ENCODE results near the gene CHRNA7. TPM values are rescaled to one million over a fixed set of nuclear protein-coding genes. Genes with fewer than 3 reads are reported as not detected.
"Not testable (repeated sequence)": the region's sequence is repeated elsewhere in the genome, so short reads cannot be mapped to it uniquely, and the experiment has no call there.

CHRNA7 gene
- total RNA-seq, 1 experiment from 2014 or later, result 0.63 TPM

- no peak for DNase-seq (ENCODE audit: low read depth)
These were observed 89.5 kb downstream of the CHRNA7 start for GRCh38 chr15:32119694-32120330.

- DNase-seq (ENCODE audit: low read depth), result no peak
These were observed 90.5 kb downstream of the CHRNA7 start for GRCh38 chr15:32120577-32121383.

DNA sequence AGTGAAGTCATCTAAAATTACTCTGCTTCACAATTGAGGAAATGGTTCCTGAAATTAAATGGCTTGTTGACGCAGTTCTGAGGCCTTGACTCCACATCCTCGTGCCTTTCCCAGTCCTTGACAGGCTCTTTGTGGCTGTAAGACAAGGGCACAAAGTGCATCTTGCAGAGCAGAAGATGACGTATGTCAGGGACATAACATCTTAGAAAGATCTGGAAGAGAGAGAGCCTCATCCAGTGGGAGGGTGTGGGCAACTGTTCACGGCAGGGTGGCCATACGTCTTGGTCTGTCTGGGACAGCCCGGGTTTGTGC, 91.0 kb downstream of the CHRNA7 start:
- no peak for DNase-seq (ENCODE audit: low read depth)

DNA sequence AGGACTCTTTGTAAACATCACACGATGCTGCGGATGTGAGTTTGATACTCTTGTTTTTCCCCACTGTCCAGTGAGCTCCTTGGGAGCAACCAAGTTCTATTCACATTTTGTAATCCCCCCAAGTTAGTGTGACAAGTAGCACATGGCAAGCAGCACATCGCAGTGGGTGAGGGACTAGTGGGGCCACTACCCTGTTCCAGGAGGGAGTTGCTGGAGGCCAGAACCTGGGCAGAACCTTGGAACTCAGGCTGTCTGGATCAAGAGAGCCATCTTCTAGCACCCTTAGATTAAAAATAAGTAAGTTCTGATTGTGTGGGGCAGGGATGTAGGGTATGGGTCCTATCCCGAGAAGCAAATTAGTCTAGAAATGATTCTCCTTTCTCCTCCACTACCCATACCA, 91.7 kb downstream of the CHRNA7 start:
- no peak for DNase-seq (ENCODE audit: low read depth)

- no peak for DNase-seq (ENCODE audit: low read depth)
These were observed 93.2 kb downstream of the CHRNA7 start for GRCh38 chr15:32123473-32123872.

GRCh38 chr15:32124726-32125125, 94.4 kb downstream of the CHRNA7 start:
- no peak for DNase-seq (ENCODE audit: low read depth)

DNA sequence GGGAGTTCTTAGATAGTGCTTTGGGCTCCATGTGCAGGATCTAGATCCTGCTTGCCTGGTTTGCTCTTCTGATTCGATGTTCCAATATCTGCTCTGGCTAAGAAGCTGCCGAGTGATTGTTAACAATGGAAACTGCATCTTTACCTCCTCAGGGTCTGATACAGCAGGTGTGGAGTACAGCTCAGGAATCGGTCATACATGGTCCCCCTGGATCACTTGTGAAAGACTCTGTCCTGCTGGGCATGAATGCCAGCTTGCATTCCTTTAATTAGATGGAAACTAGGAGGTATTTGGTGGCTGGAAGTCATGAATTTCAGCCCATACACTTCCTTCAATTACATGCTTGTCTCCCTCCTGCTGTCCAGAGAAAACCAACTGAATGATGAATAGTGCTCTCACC, 95.3 kb downstream of the CHRNA7 start:
- no peak for DNase-seq (ENCODE audit: low read depth)

DNA sequence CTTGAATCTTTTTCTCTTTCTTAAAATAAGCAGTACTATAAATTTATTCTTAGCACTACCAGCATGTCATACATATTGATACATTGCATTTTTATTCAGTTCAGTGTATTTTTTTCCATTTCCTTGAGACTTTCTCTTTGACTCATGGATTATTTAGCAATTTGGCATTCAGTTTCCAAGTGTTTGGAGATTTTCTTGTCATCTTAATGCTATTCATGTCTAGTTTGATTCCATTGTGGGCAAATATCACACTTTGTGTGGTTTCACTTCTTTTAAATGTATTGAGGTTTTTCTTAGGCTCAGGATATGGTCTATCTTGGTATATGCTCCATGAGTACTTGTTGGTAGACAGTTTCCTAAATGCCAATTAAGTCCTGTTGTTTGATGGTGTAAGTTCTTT, 99.5 kb downstream of the CHRNA7 start:
- DNase-seq (ENCODE audit: low read depth), result no peak

GRCh38 chr15:32130823-32131222, 100.5 kb downstream of the CHRNA7 start:
- DNase-seq (ENCODE audit: low read depth), result no peak

GRCh38 chr15:32131803-32132202, 101.5 kb downstream of the CHRNA7 start:
- no peak for DNase-seq (ENCODE audit: low read depth)

DNA sequence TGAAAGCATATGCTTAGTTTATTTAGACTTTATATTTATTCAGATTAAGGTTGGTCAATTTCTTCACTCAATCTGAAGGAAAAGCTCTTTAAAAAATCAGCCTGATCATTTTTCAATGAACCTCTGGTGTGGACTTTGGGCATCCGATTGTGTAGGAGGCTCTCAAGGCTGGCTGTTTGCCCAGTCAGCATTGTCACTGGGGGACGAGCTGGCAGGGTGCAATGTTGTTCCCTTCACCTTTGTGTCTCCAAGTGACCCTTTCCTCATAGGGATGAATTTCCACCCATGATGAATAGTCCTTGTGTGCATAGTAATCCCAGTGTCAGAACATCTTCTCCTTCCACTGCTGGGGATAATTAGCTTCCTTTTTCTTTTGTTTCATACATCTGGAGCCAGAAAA, 102.5 kb downstream of the CHRNA7 start:
- DNase-seq (ENCODE audit: low read depth), result no peak

DNA sequence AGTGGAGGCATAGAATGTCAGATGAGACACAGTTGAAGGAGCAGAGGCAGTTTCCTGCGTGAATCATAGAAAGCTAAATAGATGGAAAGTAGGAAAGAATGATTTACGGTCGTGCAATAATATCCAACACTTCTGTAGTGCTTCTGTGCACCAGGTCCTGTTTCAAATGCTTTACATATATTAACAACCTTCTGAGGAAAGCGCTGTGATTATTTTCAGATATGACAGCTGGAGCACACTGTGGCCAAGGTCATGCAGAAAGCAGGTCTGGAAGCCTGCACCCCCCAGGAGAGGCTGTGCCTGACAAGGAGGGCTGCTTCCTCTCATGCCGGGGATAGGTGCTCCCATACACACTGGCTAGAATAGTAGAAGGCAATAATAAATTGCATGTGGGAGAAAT, 104.5 kb downstream of the CHRNA7 start:
- DNase-seq (ENCODE audit: low read depth), result no peak

DNA sequence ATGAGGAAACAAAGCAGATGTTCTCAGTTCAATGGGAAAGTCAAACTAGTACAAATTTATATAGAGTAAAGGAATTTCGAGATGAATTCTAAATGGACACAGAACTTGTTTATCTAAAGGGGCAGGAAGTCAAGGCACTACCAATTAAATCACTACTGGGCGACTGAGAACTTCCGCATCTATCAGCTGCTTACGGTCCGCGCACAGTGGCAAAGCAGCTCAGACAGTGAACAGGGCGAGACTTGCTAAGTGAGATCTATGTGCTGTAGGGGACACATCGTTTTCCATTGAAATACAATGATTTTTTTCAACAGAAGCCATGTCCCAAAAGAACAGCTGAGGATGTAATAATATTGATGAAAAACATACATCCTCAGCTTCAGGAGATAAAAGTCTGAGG, 105.0 kb downstream of the CHRNA7 start:
- DNase-seq (ENCODE audit: low read depth), result no peak

GRCh38 chr15:32145512-32145911, 115.2 kb downstream of the CHRNA7 start:
- DNase-seq (ENCODE audit: low read depth), result not testable (repeated sequence)

GRCh38 chr15:32148833-32149555, 118.7 kb downstream of the CHRNA7 start:
- no peak for DNase-seq (ENCODE audit: low read depth)

DNA sequence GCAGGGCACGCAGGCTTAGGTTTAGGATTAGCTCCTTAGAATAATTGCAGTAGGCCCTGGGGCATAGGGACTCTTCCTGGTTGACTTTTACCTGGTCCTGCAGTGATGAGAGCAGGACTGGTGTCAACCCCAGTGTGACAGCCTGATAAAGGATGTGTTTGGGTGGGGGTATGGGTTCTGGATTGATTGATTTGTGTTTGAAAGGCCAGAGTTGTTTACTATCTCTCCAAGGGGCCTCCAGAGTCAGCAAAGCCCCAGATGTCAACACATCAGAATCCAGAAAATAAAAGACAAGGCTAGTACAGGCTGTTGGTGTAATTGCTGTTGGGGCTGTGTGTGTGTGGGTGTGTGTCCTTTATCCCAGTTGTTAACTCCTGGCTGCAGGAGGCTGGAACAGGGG, 122.3 kb downstream of the CHRNA7 start:
- DNase-seq (ENCODE audit: low read depth), result no peak

DNA sequence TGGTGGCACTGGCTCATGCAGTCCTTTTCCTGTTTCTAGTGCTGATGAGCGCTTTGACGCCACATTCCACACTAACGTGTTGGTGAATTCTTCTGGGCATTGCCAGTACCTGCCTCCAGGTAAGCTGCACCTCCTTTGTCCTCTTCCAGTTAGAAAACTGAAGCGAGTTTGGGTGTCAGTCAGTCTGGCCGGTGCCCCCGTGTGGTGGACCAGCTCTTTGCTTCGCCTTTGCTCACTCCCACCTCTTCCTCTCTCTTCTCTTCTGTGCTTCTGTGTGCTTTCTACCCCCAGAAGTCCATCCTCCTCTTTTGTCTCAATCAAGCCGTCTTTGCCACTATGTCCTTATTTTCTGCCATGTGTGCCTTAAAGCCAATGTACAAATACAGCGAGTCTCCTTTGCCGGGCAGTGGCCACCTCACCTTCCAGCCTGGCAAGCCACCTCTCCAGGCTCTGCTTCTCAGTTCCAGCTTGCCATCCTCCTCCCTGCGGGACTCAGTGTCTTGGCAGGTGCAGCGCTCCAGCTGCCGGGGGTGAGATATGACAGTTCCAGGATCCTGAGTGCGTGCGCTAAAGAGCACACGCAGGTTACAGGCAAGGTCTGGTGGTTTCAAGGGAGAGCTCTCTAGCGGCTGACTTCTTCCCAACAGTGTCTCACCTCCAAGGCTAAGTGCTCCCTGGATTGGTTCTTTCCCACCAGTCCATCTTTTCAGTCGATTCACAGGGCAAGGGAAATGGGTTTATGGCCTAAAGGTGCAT, 123.7 kb downstream of the CHRNA7 start:
- DNase-seq (ENCODE audit: low read depth), result not testable (repeated sequence)

DNA sequence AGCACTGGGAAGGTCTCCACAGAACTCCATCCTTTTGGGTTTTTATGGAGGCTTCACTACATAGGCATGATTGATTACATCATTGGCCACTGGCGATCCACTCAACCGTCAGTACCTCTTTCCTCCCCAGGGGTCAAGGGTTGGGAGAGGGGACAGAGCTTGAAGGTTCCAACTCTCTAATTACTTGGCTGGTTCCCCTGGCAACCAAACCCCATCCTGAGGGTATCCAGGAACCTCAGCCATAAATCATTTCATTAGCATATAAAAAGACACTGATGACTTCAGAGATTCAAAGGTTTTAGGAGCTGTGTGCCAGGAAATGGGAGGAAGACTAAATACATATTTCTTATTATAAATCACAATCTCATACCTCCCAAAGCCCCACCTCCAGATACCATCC, 131.8 kb downstream of the CHRNA7 start:
- DNase-seq (ENCODE audit: low read depth), result not testable (repeated sequence)

DNA sequence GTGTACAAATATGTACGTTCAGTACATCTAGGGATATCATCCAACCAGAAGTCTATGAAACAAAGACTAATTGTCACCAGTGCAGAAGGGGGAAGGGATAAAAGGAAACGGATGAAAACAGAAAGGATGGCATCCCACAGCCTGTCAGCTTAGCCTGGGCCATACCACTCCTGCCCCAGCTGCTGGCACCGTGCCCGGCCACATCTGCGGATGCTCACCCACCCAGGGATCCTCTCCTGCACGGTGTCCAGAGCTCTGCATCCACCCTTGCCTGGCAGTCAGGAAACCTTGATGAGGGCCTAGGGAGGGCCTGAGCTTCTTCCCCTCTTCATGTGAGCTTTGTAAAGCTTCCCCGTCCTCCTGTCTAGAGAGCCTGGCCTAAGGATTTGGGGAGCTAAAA, 133.8 kb downstream of the CHRNA7 start:
- DNase-seq (ENCODE audit: low read depth), result not testable (repeated sequence)

DNA sequence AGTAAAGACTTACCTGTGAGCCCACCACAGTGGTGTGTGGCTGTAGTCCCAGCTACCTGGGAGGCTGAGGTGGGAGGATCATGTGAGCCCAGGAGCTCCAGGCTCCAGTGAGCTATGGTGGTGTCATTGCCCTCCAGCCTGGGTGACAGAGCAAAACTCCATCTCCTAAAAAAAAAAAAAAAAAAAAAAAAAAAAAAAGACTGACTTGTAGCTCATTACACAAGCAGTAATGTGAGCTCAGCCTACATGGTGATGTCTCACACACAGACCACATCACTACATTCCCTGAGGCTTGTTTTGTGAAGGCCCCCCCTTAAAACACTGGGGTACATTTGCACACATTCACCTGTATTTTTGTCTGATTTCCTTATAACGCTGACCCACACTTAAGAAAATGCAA, 134.4 kb downstream of the CHRNA7 start:
- DNase-seq (ENCODE audit: low read depth), result not testable (repeated sequence)

DNA sequence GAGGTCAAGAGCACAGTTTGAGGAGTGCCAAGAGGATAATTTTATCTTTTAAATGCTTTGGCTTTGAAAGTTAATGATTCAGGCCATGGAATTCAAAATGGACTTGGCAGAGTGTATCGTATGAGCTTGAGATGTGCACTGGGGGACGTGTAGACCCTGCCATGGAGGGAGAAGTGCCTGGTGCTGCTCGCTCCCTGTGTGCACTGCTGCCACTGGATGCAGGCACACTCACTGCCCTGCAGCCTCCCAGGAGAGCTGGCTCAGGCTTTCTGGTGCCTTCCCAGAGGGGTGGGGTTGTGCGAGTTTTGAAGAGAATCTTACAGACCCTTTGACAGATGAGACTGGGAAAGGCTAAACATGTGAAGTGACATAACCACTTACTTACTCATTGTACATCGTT, 135.5 kb downstream of the CHRNA7 start:
- not testable (repeated sequence) for DNase-seq (ENCODE audit: low read depth)

GRCh38 chr15:32166270-32166669, 136.0 kb downstream of the CHRNA7 start:
- not testable (repeated sequence) for DNase-seq (ENCODE audit: low read depth)

Data from LHCN-M2 (cell line).